ENCODE measurements around the gene RBL2. TPM values are rescaled to one million over a fixed set of nuclear protein-coding genes. Genes with fewer than 3 reads are reported as not detected.

The RBL2 gene
- total and polyA plus RNA-seq, 2 of the 13 experiments (the other 11 are each of a cell fraction or from before 2014, with no cell fraction given) = 41.2 to 60.9 TPM

DNA sequence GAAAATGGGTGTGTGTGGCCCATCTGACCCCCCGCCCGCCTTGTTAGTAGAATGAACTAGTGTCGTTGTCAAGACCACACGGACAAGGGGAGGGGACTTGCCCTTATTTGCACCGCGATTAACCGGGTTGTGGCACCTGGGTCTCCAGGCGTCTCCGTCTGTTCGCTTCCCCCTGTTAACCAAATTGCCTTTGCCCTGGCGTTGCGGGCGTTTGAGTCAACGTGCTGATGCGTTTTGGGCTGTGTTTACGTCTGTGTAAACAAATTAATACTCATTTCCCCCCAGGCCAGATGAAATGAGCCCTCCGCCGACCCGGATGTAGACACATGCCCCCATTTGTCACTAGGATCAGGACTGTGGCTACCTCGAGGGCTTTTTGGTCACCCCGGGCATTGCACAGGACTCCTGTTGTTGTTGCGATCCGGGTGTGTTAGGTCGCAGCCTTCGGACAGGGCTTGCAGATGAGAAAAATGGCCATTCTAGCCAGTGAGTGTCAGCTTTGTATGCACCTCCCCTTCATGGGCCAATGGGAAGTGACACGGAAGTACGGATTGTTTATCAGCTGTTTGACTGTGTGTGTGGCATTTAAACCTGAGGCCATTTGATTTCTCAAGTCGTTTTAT lies 906 bp downstream of the RBL2 start (continued):
- TF ChIP-seq, protein P1, sequence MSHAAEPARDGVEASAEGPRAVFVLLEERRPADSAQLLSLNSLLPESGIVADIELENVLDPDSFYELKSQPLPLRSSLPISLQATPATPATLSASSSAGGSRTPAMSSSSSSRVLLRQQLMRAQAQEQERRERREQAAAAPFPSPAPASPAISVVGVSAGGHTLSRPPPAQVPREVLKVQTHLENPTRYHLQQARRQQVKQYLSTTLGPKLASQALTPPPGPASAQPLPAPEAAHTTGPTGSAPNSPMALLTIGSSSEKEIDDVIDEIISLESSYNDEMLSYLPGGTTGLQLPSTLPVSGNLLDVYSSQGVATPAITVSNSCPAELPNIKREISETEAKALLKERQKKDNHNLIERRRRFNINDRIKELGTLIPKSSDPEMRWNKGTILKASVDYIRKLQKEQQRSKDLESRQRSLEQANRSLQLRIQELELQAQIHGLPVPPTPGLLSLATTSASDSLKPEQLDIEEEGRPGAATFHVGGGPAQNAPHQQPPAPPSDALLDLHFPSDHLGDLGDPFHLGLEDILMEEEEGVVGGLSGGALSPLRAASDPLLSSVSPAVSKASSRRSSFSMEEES (CRISPR knock-in tag; IDR thresholded peaks at IDR 0.05) = no peak
- TF ChIP-seq MEIS2 (CRISPR knock-in tag; IDR thresholded peaks at IDR 0.05) (no peak), ZNF556 (CRISPR knock-in tag; IDR thresholded peaks at IDR 0.05; ENCODE audit: borderline replicate concordance) (no peak), RELA (CRISPR knock-in tag; IDR thresholded peaks at IDR 0.05) (no peak), ZNF569 (CRISPR knock-in tag; IDR thresholded peaks at IDR 0.05; ENCODE audit: borderline replicate concordance) (no peak), FOXP1 (IDR thresholded peaks at IDR 0.05) (peak; percentile 62; the same call in 1 of the 2 replicates), FOXP1 (CRISPR knock-in tag; IDR thresholded peaks at IDR 0.05) (no peak), THAP11 (CRISPR knock-in tag; IDR thresholded peaks at IDR 0.05) (peak; percentile 86), SP140L (CRISPR knock-in tag; IDR thresholded peaks at IDR 0.05; ENCODE audit: borderline replicate concordance) (no peak), RORA (CRISPR knock-in tag; IDR thresholded peaks at IDR 0.05) (no peak), RFX1 (IDR thresholded peaks at IDR 0.05) (no peak), ZNF777 (CRISPR knock-in tag; IDR thresholded peaks at IDR 0.05) (no peak), ZNF382 (CRISPR knock-in tag; IDR thresholded peaks at IDR 0.05; ENCODE audit: borderline replicate concordance) (no peak), ZNF883 (CRISPR knock-in tag; IDR thresholded peaks at IDR 0.05; ENCODE audit: not compliant biosample characterization) (no peak), SRF (IDR thresholded peaks at IDR 0.05; ENCODE audit: low read depth, low read length) (no peak), RBAK (CRISPR knock-in tag; IDR thresholded peaks at IDR 0.05) (no peak), HOXA7 (CRISPR knock-in tag; IDR thresholded peaks at IDR 0.05) (no peak; the same call in 1 of the 2 replicates), IRF2 (CRISPR knock-in tag; IDR thresholded peaks at IDR 0.05) (no peak; the same call in 1 of the 2 replicates), HOXA5 (CRISPR knock-in tag; IDR thresholded peaks at IDR 0.05) (peak; percentile 99)
- TF ChIP-seq, protein P2, sequence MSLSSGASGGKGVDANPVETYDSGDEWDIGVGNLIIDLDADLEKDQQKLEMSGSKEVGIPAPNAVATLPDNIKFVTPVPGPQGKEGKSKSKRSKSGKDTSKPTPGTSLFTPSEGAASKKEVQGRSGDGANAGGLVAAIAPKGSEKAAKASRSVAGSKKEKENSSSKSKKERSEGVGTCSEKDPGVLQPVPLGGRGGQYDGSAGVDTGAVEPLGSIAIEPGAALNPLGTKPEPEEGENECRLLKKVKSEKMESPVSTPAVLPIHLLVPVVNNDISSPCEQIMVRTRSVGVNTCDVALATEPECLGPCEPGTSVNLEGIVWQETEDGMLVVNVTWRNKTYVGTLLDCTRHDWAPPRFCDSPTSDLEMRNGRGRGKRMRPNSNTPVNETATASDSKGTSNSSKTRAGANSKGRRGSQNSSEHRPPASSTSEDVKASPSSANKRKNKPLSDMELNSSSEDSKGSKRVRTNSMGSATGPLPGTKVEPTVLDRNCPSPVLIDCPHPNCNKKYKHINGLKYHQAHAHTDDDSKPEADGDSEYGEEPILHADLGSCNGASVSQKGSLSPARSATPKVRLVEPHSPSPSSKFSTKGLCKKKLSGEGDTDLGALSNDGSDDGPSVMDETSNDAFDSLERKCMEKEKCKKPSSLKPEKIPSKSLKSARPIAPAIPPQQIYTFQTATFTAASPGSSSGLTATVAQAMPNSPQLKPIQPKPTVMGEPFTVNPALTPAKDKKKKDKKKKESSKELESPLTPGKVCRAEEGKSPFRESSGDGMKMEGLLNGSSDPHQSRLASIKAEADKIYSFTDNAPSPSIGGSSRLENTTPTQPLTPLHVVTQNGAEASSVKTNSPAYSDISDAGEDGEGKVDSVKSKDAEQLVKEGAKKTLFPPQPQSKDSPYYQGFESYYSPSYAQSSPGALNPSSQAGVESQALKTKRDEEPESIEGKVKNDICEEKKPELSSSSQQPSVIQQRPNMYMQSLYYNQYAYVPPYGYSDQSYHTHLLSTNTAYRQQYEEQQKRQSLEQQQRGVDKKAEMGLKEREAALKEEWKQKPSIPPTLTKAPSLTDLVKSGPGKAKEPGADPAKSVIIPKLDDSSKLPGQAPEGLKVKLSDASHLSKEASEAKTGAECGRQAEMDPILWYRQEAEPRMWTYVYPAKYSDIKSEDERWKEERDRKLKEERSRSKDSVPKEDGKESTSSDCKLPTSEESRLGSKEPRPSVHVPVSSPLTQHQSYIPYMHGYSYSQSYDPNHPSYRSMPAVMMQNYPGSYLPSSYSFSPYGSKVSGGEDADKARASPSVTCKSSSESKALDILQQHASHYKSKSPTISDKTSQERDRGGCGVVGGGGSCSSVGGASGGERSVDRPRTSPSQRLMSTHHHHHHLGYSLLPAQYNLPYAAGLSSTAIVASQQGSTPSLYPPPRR (CRISPR knock-in tag; IDR thresholded peaks at IDR 0.05; ENCODE audit: borderline replicate concordance) = no peak
- TF ChIP-seq, protein P3, sequence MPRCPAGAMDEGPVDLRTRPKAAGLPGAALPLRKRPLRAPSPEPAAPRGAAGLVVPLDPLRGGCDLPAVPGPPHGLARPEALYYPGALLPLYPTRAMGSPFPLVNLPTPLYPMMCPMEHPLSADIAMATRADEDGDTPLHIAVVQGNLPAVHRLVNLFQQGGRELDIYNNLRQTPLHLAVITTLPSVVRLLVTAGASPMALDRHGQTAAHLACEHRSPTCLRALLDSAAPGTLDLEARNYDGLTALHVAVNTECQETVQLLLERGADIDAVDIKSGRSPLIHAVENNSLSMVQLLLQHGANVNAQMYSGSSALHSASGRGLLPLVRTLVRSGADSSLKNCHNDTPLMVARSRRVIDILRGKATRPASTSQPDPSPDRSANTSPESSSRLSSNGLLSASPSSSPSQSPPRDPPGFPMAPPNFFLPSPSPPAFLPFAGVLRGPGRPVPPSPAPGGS (CRISPR knock-in tag; IDR thresholded peaks at IDR 0.05) = 0 out of 2 replicates have a peak, but pooled peaks have one; percentile 3
- TF ChIP-seq, protein P4, sequence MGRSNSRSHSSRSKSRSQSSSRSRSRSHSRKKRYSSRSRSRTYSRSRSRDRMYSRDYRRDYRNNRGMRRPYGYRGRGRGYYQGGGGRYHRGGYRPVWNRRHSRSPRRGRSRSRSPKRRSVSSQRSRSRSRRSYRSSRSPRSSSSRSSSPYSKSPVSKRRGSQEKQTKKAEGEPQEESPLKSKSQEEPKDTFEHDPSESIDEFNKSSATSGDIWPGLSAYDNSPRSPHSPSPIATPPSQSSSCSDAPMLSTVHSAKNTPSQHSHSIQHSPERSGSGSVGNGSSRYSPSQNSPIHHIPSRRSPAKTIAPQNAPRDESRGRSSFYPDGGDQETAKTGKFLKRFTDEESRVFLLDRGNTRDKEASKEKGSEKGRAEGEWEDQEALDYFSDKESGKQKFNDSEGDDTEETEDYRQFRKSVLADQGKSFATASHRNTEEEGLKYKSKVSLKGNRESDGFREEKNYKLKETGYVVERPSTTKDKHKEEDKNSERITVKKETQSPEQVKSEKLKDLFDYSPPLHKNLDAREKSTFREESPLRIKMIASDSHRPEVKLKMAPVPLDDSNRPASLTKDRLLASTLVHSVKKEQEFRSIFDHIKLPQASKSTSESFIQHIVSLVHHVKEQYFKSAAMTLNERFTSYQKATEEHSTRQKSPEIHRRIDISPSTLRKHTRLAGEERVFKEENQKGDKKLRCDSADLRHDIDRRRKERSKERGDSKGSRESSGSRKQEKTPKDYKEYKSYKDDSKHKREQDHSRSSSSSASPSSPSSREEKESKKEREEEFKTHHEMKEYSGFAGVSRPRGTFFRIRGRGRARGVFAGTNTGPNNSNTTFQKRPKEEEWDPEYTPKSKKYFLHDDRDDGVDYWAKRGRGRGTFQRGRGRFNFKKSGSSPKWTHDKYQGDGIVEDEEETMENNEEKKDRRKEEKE (IDR thresholded peaks at IDR 0.05) = no peak

All from HepG2 (cell line).